ENCODE data around the gene CHRND.

DNA sequence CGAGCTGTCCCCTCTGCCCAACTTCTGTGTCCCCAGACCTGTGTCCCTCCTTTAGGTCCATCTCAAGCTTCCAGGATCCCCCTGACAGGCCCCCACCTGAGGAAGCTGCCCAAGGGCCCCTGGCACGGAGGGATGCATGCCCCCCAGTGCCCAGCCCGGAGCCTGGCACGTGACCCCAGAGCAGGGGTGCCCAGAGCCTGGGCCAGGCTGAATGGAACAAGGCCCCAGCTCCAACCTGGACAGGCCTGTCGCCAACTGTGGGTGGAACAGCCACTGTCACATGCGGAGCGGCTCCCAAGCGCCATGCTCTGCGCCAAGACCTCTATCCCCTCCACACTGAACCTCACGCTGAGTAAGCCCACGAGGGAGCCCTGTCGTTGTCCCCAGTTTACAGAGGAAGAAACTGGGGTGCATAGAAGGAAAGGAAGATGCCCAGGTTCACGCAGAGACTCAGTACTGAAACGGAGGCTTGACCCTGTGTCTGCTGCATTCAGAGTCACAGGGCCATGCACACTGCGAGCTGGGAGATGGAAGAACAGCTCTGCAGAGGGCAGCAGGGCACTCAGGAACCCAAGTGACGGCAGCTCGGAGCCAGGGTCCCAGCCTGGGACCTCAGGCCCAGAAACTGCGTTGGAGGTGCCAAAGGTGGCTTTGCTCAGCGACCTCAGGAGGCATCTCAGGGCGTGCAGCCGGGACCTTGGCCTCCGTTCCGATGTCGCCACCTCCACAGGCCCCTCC lies 32.8 kb upstream of the CHRND start:
- TF ChIP-seq CTCF (IDR thresholded peaks at IDR 0.05; ENCODE audit: poor library complexity), result no peak
- TF ChIP-seq EZH2 (IDR thresholded peaks at IDR 0.05; ENCODE audit: borderline replicate concordance), result no peak
- TF ChIP-seq EZH2phosphoT487 (IDR thresholded peaks at IDR 0.05; ENCODE audit: low read depth, severe bottlenecking, unreplicated experiment), result no peak
